Epithelial cell of proximal tubule (primary cell): ENCODE measurements around the gene SHB. TPM values are rescaled to one million over a fixed set of nuclear protein-coding genes. Genes with fewer than 3 reads are reported as not detected.

Experiments used
- DNase-seq: peaks from one replicate; pipeline ENCODE4 v3.0.0-alpha.2; 2011; ENCODE audit warnings: low read depth
- H3K4me3 ChIP-seq: 2 replicates; pipeline ENCODE4 v1.5.1; 2011; ENCODE audit warnings: low read depth, mild to moderate bottlenecking, low read length
- total RNA-seq: library from RNA; depleted of rRNA; stranded (reverse); fragments of >200 nt; gene quantifications from 2 replicates; pipeline ENCODE4 v1.2.3, GENCODE V29; 2015
- TF ChIP-seq, protein P1 (sequence below): conservative IDR thresholded peaks from 2 replicates; pipeline ENCODE4 v1.5.1; 2012; ENCODE audit warnings: low read depth, mild to moderate bottlenecking, low read length

The SHB gene
- total RNA-seq, 1 donor from 2014 or later = 32.7 TPM

DNA sequence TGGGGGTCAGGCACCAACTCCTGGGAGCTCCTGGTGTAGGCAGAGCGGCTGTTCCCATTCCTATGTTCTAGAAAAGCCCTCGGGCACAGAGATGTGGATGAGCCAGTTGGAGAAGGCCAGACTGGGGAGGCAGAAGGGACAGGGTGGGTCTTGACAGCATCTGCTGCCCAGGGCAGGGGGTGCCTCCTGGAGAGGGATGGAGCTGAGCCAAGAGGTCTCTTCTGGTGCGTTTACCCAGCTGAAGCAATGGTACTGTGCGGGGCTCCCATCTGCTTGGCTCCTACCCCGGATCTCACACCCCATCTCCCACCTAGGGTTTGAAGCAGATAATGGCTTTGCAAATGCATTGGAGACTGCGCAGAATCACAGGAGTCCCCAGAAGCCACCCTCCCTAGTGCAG, 41.3 kb downstream of the SHB start:
- no peak overlapping the region for H3K4me3 ChIP-seq
- no peak for DNase-seq
- TF ChIP-seq, protein P1, sequence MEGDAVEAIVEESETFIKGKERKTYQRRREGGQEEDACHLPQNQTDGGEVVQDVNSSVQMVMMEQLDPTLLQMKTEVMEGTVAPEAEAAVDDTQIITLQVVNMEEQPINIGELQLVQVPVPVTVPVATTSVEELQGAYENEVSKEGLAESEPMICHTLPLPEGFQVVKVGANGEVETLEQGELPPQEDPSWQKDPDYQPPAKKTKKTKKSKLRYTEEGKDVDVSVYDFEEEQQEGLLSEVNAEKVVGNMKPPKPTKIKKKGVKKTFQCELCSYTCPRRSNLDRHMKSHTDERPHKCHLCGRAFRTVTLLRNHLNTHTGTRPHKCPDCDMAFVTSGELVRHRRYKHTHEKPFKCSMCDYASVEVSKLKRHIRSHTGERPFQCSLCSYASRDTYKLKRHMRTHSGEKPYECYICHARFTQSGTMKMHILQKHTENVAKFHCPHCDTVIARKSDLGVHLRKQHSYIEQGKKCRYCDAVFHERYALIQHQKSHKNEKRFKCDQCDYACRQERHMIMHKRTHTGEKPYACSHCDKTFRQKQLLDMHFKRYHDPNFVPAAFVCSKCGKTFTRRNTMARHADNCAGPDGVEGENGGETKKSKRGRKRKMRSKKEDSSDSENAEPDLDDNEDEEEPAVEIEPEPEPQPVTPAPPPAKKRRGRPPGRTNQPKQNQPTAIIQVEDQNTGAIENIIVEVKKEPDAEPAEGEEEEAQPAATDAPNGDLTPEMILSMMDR = no peak

DNA sequence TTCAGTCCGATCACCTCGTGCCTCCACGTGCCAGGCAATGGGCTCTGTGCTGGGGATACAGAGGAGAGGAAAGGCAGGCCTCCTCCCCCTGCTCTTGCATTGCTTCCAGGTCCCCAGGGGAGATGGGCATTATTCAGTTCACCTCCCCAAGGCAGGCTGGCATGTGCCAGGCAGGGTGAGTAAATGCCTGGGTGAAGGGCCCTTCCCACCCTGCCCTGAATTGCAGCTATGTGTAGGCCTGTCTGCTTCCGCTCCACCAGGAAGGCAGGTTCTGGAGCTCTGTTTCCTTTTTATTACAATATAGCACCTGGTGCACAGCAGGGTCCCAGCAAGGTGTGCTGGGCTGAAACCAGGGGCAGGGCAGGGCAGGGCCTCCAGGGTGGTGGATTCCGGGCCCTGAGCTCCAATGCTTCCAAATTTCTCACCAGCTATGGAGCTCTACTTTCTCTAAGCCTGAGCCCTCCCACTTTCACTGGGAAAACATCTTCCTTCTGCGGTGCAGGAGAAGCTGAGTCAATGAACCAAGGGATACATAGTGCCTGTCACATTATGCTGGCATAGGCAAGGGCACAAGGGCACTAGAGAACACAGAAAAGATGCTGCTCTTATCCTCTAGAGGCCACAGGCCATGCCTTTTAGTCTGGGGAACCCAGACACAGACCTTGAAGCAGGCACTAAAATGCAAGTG, 42.0 kb downstream of the SHB start:
- no peak for DNase-seq
- TF ChIP-seq, protein P1 = no peak
- no peak overlapping the region for H3K4me3 ChIP-seq

DNA sequence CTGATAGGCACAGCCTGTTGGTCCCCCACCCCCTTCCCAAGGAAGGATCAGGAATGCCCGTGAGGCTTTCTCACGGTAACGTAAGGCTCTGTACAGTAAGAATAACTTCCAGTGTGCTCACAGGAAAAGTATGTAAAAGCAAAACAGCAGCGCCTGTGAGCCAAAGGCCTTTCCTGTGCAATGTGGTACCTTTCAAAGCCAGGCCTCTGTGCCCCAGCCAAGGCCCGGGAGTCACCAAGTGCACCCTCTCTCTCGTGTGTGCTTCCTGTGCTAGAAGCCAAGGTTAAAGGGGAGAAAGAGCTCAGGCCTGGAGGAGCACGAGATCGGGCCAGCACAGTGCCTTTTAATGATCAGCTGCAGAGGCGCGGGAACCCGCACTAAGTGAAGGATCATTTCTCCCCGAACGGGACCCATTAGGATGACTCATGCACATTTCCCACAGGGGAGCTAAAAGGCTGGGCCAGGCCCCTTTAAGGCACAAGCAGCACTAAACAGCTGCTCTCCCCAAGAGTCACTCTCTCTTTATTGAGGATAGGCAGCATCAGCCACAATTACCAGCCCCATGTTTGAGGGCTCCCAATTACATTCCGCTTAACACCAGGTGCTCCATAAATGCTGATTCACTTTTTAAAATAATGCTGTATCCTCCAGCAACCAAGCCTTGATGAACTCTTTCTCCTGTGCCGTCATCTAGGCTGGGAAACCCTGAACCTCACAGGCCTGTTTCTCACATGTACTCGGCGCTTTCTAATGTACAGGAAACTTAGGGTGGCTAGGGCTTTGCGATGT, 42.8 kb downstream of the SHB start:
- no peak overlapping the region for H3K4me3 ChIP-seq
- TF ChIP-seq, protein P1 = no peak
- DNase-seq = no peak

DNA sequence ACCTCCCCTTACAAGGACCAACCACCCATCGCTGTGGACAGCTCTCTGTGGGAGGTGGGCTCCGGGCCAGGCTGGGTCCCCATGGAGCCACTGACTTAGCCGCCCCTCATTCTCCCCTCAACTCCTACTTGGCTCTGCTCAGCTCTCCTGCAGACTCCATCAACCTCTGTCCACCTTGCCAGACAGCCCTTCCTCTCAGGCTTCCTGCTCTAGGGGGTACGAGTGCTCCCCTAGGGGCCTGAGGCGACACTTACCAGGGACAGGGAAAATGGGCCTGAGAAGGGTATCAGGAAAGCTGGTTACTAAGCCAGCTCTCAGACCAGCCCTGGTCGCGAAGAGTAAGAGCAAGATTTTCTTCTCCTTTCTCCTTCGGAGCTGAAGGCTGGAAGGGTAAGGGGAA, 43.9 kb downstream of the SHB start:
- H3K4me3 ChIP-seq = no peak overlapping the region
- DNase-seq = no peak
- TF ChIP-seq, protein P1 = no peak

DNA sequence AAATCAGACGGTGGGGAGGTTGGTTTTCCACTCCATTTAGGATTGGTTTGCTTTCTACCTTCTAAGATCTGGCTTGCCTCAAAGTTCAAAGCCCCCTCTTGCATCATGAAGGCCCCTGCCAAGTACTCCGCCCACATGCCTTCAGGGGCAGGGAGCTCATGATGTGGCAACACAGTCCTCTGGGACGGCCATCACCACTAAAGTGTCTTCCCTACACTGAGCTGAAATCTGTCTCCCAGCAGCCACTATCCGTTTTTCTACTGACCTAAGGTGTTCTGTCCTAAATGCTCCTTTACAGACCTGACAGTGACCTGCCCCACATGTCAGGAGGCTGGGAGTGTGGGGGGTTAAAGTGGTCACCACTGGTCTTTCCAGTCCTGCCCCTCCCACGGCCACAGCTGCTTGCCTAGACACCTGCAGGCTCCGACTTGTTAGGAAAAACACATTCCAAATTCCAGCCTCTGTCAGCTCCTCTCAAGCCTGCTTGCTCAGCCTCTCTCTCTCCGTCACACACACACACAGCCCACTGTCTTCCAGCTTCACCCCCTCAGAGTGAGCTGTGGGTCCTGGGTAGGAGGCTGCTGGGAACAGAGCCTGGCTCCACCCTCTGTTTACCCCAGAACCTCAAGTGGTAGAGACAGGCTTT, 44.9 kb downstream of the SHB start:
- DNase-seq = no peak
- H3K4me3 ChIP-seq = no peak overlapping the region
- TF ChIP-seq, protein P1 = no peak

DNA sequence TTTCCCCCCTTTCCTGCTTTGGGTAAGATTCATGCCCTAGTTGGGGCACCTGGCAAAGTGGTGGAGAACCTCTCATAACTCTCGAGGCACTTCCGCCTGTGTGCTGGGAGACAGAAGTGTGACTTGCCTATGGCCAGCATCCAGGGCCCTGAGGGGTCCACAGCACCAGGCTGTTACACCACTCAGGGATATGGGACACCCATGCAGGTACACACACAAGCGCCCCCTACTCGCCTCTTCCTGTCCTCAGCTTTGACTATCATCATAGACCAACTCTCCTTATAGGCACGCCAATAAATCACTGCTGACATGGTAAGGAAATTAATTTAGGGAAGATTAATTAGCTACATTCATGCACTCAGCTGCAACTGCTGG, 45.4 kb downstream of the SHB start:
- TF ChIP-seq, protein P1 = no peak
- H3K4me3 ChIP-seq = no peak overlapping the region
- no peak for DNase-seq
